Tibial nerve (tissue), 3 donors: ENCODE data around the gene IL17F.

Experiments
- POLR2A ChIP-seq, 2 donors: fragments of 450-650 bp; IDR thresholded peaks; one replicate each; pipeline ENCODE4 v1.6.1; 2017; ENCODE audit warnings: antibody characterized with exemption in 2 of 2, mild to moderate bottlenecking in 2 of 2, moderate library complexity in 2 of 2
- TF ChIP-seq, protein P1 (sequence below), 5 experiments: fragments of 200-600 bp in 3 of 5; fragments of 450-650 bp in 2 of 5; sonication (generic) in 3 of 5; IDR thresholded peaks; one replicate each; pipeline ENCODE4 v1.5.1; 2016 to 2019; ENCODE audit warnings: antibody characterized with exemption in 5 of 5, mild to moderate bottlenecking in 3 of 5, moderate library complexity in 2 of 5

DNA sequence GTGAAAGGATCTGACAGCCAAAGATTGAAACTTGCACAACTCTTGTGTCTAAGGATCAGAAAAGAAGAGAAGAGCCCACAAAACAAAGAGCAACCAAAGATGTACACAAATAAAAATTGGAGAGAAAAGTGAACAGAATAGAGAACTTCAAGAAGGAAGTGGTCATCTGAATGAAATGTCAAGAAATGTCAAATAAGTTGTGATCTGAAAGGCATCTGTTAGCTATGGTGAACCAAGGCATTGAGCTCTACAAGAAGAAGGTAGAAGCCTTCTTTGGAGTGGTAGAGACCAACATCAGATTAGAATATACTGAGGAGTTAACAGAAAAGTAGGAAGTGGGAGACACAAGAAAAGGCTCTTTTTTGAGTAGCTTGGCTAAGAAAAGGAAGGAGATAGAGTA is 28.5 kb downstream of the IL17F start:
- TF ChIP-seq, protein P1, sequence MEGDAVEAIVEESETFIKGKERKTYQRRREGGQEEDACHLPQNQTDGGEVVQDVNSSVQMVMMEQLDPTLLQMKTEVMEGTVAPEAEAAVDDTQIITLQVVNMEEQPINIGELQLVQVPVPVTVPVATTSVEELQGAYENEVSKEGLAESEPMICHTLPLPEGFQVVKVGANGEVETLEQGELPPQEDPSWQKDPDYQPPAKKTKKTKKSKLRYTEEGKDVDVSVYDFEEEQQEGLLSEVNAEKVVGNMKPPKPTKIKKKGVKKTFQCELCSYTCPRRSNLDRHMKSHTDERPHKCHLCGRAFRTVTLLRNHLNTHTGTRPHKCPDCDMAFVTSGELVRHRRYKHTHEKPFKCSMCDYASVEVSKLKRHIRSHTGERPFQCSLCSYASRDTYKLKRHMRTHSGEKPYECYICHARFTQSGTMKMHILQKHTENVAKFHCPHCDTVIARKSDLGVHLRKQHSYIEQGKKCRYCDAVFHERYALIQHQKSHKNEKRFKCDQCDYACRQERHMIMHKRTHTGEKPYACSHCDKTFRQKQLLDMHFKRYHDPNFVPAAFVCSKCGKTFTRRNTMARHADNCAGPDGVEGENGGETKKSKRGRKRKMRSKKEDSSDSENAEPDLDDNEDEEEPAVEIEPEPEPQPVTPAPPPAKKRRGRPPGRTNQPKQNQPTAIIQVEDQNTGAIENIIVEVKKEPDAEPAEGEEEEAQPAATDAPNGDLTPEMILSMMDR (IDR thresholded peaks at IDR 0.05), result no peak
- no peak for TF ChIP-seq POLR2A (IDR thresholded peaks at IDR 0.05)
